IPS-20b (cell line): ENCODE results near the gene GRM7.
"Not testable (repeated sequence)": the region's sequence is repeated elsewhere in the genome, so short reads cannot be mapped to it uniquely, and the experiment has no call there.

Source experiments
- H3K27ac ChIP-seq: one replicate; pipeline ENCODE4 v1.5.1; 2013; ENCODE audit warnings: low read length
- H3K27me3 ChIP-seq: 2 replicates; pipeline ENCODE4 v1.6.1; 2013; ENCODE audit warnings: mild to moderate bottlenecking, low read length, inconsistent platforms; ENCODE audit not compliant: insufficient read depth
- H3K36me3 ChIP-seq: 2 replicates; pipeline ENCODE4 v1.6.1; 2013; ENCODE audit warnings: low read depth, mild to moderate bottlenecking, inconsistent platforms, low read length, moderate library complexity; ENCODE audit not compliant: insufficient read depth
- H3K4me1 ChIP-seq: 2 replicates; pipeline ENCODE4 v1.6.1; 2013; ENCODE audit warnings: mild to moderate bottlenecking, control low read depth, inconsistent platforms, low read length, moderate library complexity; ENCODE audit not compliant: insufficient read depth
- H3K4me3 ChIP-seq: 2 replicates; pipeline ENCODE4 v1.5.1; 2013; ENCODE audit warnings: mild to moderate bottlenecking, low read length, inconsistent platforms
- H3K9ac ChIP-seq: 2 replicates; pipeline ENCODE4 v1.6.1; 2013; ENCODE audit warnings: low read depth, mild to moderate bottlenecking, inconsistent platforms, low read length, moderate library complexity
- H3K9me3 ChIP-seq: 2 replicates; pipeline ENCODE4 v1.6.1; 2013; ENCODE audit warnings: mild to moderate bottlenecking, low read depth, low read length, inconsistent platforms; ENCODE audit not compliant: insufficient read depth

GRM7 gene

GRCh38 chr3:6867269-6867668 lies 6.4 kb downstream of the GRM7 start:
- H3K27ac ChIP-seq = no peak overlapping the region
- H3K36me3 ChIP-seq = no peaks in the 10 kb centered on the region
- H3K4me1 ChIP-seq = no peaks in the 10 kb centered on the region
- H3K27me3 ChIP-seq = peaks cover 37% of the 10 kb centered on the region
- no peak overlapping the region for H3K9ac ChIP-seq
- no peaks in the 10 kb centered on the region for H3K9me3 ChIP-seq
- no peak overlapping the region for H3K4me3 ChIP-seq

- Histone ChIP-seq H3K36me3 (no peaks in the 10 kb centered on the region), H3K27ac (no peak overlapping the region), H3K4me1 (no peaks in the 10 kb centered on the region), H3K9me3 (no peaks in the 10 kb centered on the region), H3K9ac (no peak overlapping the region), H3K27me3 (no peaks in the 10 kb centered on the region), H3K4me3 (no peak overlapping the region)
These were observed 17.8 kb downstream of the GRM7 start for GRCh38 chr3:6878731-6879130.

GRCh38 chr3:6912240-6912639 lies 51.3 kb downstream of the GRM7 start:
- no peaks in the 10 kb centered on the region for H3K27me3 ChIP-seq
- H3K4me3 ChIP-seq = no peak overlapping the region
- no peaks in the 10 kb centered on the region for H3K9me3 ChIP-seq
- no peak overlapping the region for H3K9ac ChIP-seq
- H3K4me1 ChIP-seq = no peaks in the 10 kb centered on the region
- H3K36me3 ChIP-seq = no peaks in the 10 kb centered on the region
- H3K27ac ChIP-seq = no peak overlapping the region

- H3K36me3 ChIP-seq = no peaks in the 10 kb centered on the region
- H3K9me3 ChIP-seq = no peaks in the 10 kb centered on the region
- no peak overlapping the region for H3K4me3 ChIP-seq
- no peaks in the 10 kb centered on the region for H3K27me3 ChIP-seq
- no peak overlapping the region for H3K9ac ChIP-seq
- H3K4me1 ChIP-seq = no peaks in the 10 kb centered on the region
- H3K27ac ChIP-seq = no peak overlapping the region
These were observed 55.0 kb downstream of the GRM7 start for GRCh38 chr3:6915898-6916297.

GRCh38 chr3:6921066-6921465 lies 60.2 kb downstream of the GRM7 start:
- Histone ChIP-seq H3K9ac (no peak overlapping the region), H3K27ac (no peak overlapping the region), H3K36me3 (no peaks in the 10 kb centered on the region), H3K4me3 (no peak overlapping the region), H3K9me3 (no peaks in the 10 kb centered on the region), H3K4me1 (no peaks in the 10 kb centered on the region), H3K27me3 (no peaks in the 10 kb centered on the region)

- no peaks in the 10 kb centered on the region for H3K4me1 ChIP-seq
- no peaks in the 10 kb centered on the region for H3K36me3 ChIP-seq
- H3K9me3 ChIP-seq = no peaks in the 10 kb centered on the region
- no peaks in the 10 kb centered on the region for H3K27me3 ChIP-seq
- H3K9ac ChIP-seq = no peak overlapping the region
- no peak overlapping the region for H3K4me3 ChIP-seq
- H3K27ac ChIP-seq = no peak overlapping the region
These were observed 61.0 kb downstream of the GRM7 start for GRCh38 chr3:6921876-6922275.

GRCh38 chr3:6928064-6928463 lies 67.1 kb downstream of the GRM7 start:
- Histone ChIP-seq H3K36me3 (no peaks in the 10 kb centered on the region), H3K9me3 (no peaks in the 10 kb centered on the region), H3K27ac (no peak overlapping the region), H3K4me1 (no peaks in the 10 kb centered on the region), H3K4me3 (no peak overlapping the region), H3K9ac (no peak overlapping the region), H3K27me3 (no peaks in the 10 kb centered on the region)

- Histone ChIP-seq H3K27me3 (no peaks in the 10 kb centered on the region), H3K36me3 (no peaks in the 10 kb centered on the region), H3K27ac (no peak overlapping the region), H3K4me3 (no peak overlapping the region), H3K9ac (no peak overlapping the region), H3K9me3 (no peaks in the 10 kb centered on the region), H3K4me1 (no peaks in the 10 kb centered on the region)
These were observed 69.0 kb downstream of the GRM7 start for GRCh38 chr3:6929918-6930317.

- not testable (repeated sequence) for H3K27ac ChIP-seq, H3K9ac ChIP-seq, H3K9me3 ChIP-seq, H3K27me3 ChIP-seq, H3K4me3 ChIP-seq, H3K36me3 ChIP-seq, H3K4me1 ChIP-seq
These were observed 74.5 kb downstream of the GRM7 start for GRCh38 chr3:6935418-6935817.

GRCh38 chr3:6935970-6936369 lies 75.1 kb downstream of the GRM7 start:
- Histone ChIP-seq H3K4me1 (no peaks in the 10 kb centered on the region), H3K27me3 (no peaks in the 10 kb centered on the region), H3K4me3 (no peak overlapping the region), H3K9ac (no peak overlapping the region), H3K36me3 (no peaks in the 10 kb centered on the region), H3K9me3 (no peaks in the 10 kb centered on the region), H3K27ac (no peak overlapping the region)

- Histone ChIP-seq H3K27me3 (peaks cover 29% of the 10 kb centered on the region), H3K4me3 (no peak overlapping the region), H3K9ac (no peak overlapping the region), H3K36me3 (no peaks in the 10 kb centered on the region), H3K27ac (no peak overlapping the region), H3K4me1 (no peaks in the 10 kb centered on the region), H3K9me3 (no peaks in the 10 kb centered on the region)
These were observed 101.9 kb downstream of the GRM7 start for GRCh38 chr3:6962801-6963200.

GRCh38 chr3:6965881-6966280 lies 105.0 kb downstream of the GRM7 start:
- H3K9me3 ChIP-seq = no peaks in the 10 kb centered on the region
- H3K9ac ChIP-seq = no peak overlapping the region
- H3K4me1 ChIP-seq = no peaks in the 10 kb centered on the region
- H3K4me3 ChIP-seq = no peak overlapping the region
- peaks cover 29% of the 10 kb centered on the region for H3K27me3 ChIP-seq
- no peaks in the 10 kb centered on the region for H3K36me3 ChIP-seq
- no peak overlapping the region for H3K27ac ChIP-seq

GRCh38 chr3:6971933-6972332 lies 111.0 kb downstream of the GRM7 start:
- Histone ChIP-seq H3K27me3 (no peaks in the 10 kb centered on the region), H3K9me3 (no peaks in the 10 kb centered on the region), H3K4me3 (no peak overlapping the region), H3K27ac (no peak overlapping the region), H3K36me3 (no peaks in the 10 kb centered on the region), H3K4me1 (no peaks in the 10 kb centered on the region), H3K9ac (no peak overlapping the region)
